ENCODE measurements around the gene EFCAB14. TPM values are rescaled to one million over a fixed set of nuclear protein-coding genes. Genes with fewer than 3 reads are reported as not detected.
"Not testable (repeated sequence)": the region's sequence is repeated elsewhere in the genome, so short reads cannot be mapped to it uniquely, and the experiment has no call there.

The EFCAB14 gene
- total and polyA plus RNA-seq, 7 donors, result 21.1 to 63.3 (median 52.0) TPM

GRCh38 chr1:46747683-46748288 lies 28.9 kb upstream of the EFCAB14 start:
- intact Hi-C loops (cut with DNase I), result no loop called here
- TF ChIP-seq CTCF (IDR thresholded peaks at IDR 0.05), result peak; percentile 54
- DNase-seq (no peak), ATAC-seq (peak in 3 of 4 donors; percentile 61 to 71 (median 70))
- Histone ChIP-seq H3K4me1 (no peaks in the 10 kb centered on the region), H3K27ac (no peak overlapping the region), H3K36me3 (ENCODE audit: insufficient read depth in 1 of 2, low read depth in 1 of 2) (no peaks in the 10 kb centered on the region), H3K9me3 (no peaks in the 10 kb centered on the region), H3K27me3 (ENCODE audit: insufficient read depth in 3 of 3, low read length in 2 of 3) (no peaks in the 10 kb centered on the region), H3K4me3 (no peak overlapping the region)
- 27 to 31% (median 28%) methylated on average over 5 of the region's 5 CpGs for WGBS, 3 donors

GRCh38 chr1:46742069-46742468 lies 23.2 kb upstream of the EFCAB14 start:
- TF ChIP-seq CTCF (IDR thresholded peaks at IDR 0.05), result no peak
- no peak for DNase-seq
- intact Hi-C loops (cut with DNase I), result no loop called here
- ATAC-seq, result no peak
- H3K9me3 ChIP-seq, result no peaks in the 10 kb centered on the region
- H3K36me3 ChIP-seq (ENCODE audit: insufficient read depth in 1 of 2, low read depth in 1 of 2), result no peaks in the 10 kb centered on the region
- 42 to 48% (median 47%) methylated on average over 3 of the region's 3 CpGs for WGBS, 3 donors
- H3K4me3 ChIP-seq, result no peak overlapping the region
- no peaks in the 10 kb centered on the region for H3K4me1 ChIP-seq
- peaks cover 0 to 19% (median 5%) of the 10 kb centered on the region in 3 donors for H3K27me3 ChIP-seq (ENCODE audit: insufficient read depth in 3 of 3, low read length in 2 of 3)
- H3K27ac ChIP-seq, result no peak overlapping the region

- 2 to 4% (median 4%) methylated on average over 3 of the region's 3 CpGs for WGBS, 3 donors
- intact Hi-C loops (cut with DNase I), result no loop called here
- DNase-seq, result no peak
Observed at GRCh38 chr1:46735708-46736324, 16.9 kb upstream of the EFCAB14 start.

GRCh38 chr1:46728327-46728873 lies 9.5 kb upstream of the EFCAB14 start:
- H3K9me3 ChIP-seq; H3K4me3 ChIP-seq; H3K27ac ChIP-seq; DNase-seq; ATAC-seq; intact Hi-C loops (cut with DNase I); H3K27me3 ChIP-seq (ENCODE audit: insufficient read depth in 3 of 3, low read length in 2 of 3); H3K36me3 ChIP-seq (ENCODE audit: insufficient read depth in 1 of 2, low read depth in 1 of 2); H3K4me1 ChIP-seq: not testable (repeated sequence)
- WGBS, 3 donors, result 43 to 65% (median 47%) methylated on average over 6 of the region's 6 CpGs

More at GRCh38 chr1:46735708-46736324, 16.9 kb upstream of the EFCAB14 start:
- Histone ChIP-seq H3K4me3 (no peak overlapping the region), H3K27me3 (ENCODE audit: insufficient read depth in 3 of 3, low read length in 2 of 3) (peaks cover 0 to 10% (median 5%) of the 10 kb centered on the region in 3 donors), H3K36me3 (ENCODE audit: insufficient read depth in 1 of 2, low read depth in 1 of 2) (no peaks in the 10 kb centered on the region), H3K4me1 (no peaks in the 10 kb centered on the region), H3K27ac (no peak overlapping the region), H3K9me3 (no peaks in the 10 kb centered on the region)
- no peak for ATAC-seq
- no peak for TF ChIP-seq CTCF (IDR thresholded peaks at IDR 0.05)

- no peak for DNase-seq
- no peaks in the 10 kb centered on the region for H3K9me3 ChIP-seq
- peaks cover 4% of the 10 kb centered on the region for H3K4me1 ChIP-seq
- TF ChIP-seq CTCF (IDR thresholded peaks at IDR 0.05), result no peak
- H3K27me3 ChIP-seq (ENCODE audit: insufficient read depth in 3 of 3, low read length in 2 of 3), result peaks cover 0 to 6% (median 0%) of the 10 kb centered on the region in 3 donors
- intact Hi-C loops (cut with DNase I), result loop anchor here (1.0 to 2.0 kb wide), 2 partner anchors 101 to 103 kb away; no protein-coding TSS in a partner anchor
- no peak overlapping the region for H3K27ac ChIP-seq
- WGBS, 3 donors, result 53 to 62% (median 58%) methylated on average over 3 of the region's 3 CpGs
- H3K36me3 ChIP-seq (ENCODE audit: insufficient read depth in 1 of 2, low read depth in 1 of 2), result no peaks in the 10 kb centered on the region
- H3K4me3 ChIP-seq, result no peak overlapping the region
- no peak for ATAC-seq
Observed at GRCh38 chr1:46725736-46726108, 6.8 kb upstream of the EFCAB14 start.

Measured in psoas muscle (tissue), 8 donors.